ENCODE results near the gene MMP24OS.
"Not testable (repeated sequence)": the region's sequence is repeated elsewhere in the genome, so short reads cannot be mapped to it uniquely, and the experiment has no call there.

Gene MMP24OS

GRCh38 chr20:35273449-35274171 lies 4.3 kb downstream of the MMP24OS start:
- DNase-seq: no peak

- no peak for DNase-seq
Measured at GRCh38 chr20:35271904-35272303, 6.0 kb downstream of the MMP24OS start.

GRCh38 chr20:35271073-35271882 lies 6.6 kb downstream of the MMP24OS start:
- DNase-seq: no peak

GRCh38 chr20:35270021-35270902 lies 7.7 kb downstream of the MMP24OS start:
- no peak for DNase-seq

- DNase-seq: no peak
Measured at GRCh38 chr20:35269055-35269781, 8.7 kb downstream of the MMP24OS start.

- no peak for DNase-seq
Measured at GRCh38 chr20:35267092-35267491, 10.8 kb downstream of the MMP24OS start.

- no peak for DNase-seq
Measured at GRCh38 chr20:35264755-35265154, 13.2 kb downstream of the MMP24OS start.

GRCh38 chr20:35263532-35264341 lies 14.2 kb downstream of the MMP24OS start:
- no peak for DNase-seq

GRCh38 chr20:35262731-35263531 lies 15.0 kb downstream of the MMP24OS start:
- DNase-seq: not testable (repeated sequence)

- not testable (repeated sequence) for DNase-seq
Measured at GRCh38 chr20:35262321-35262720, 15.6 kb downstream of the MMP24OS start.

- DNase-seq: no peak
Measured at GRCh38 chr20:35260426-35260825, 17.5 kb downstream of the MMP24OS start.

GRCh38 chr20:35257175-35257909 lies 20.6 kb downstream of the MMP24OS start:
- no peak for DNase-seq

GRCh38 chr20:35254448-35254999 lies 23.4 kb downstream of the MMP24OS start:
- DNase-seq: no peak

GRCh38 chr20:35253010-35253409 lies 24.9 kb downstream of the MMP24OS start:
- no peak for DNase-seq

GRCh38 chr20:35252598-35252997 lies 25.3 kb downstream of the MMP24OS start:
- not testable (repeated sequence) for DNase-seq

- DNase-seq: no peak
Measured at GRCh38 chr20:35252037-35252461, 25.9 kb downstream of the MMP24OS start.

GRCh38 chr20:35251613-35251940 lies 26.3 kb downstream of the MMP24OS start:
- DNase-seq: no peak

- DNase-seq: no peak
Measured at GRCh38 chr20:35248641-35249475, 29.1 kb downstream of the MMP24OS start.

- DNase-seq: no peak
Measured at GRCh38 chr20:35246723-35247122, 31.2 kb downstream of the MMP24OS start.
